Mucosa of rectum (tissue), 2 donors: ENCODE results near the gene POU5F1.

ENCODE experiments used
- H3K27ac ChIP-seq, 2 donors: one replicate each; pipeline ENCODE4 v1.7.0; 2013; ENCODE audit warnings: inconsistent platforms in 2 of 2, low read depth in 2 of 2, low read length in 2 of 2
- H3K27me3 ChIP-seq, 2 donors: one replicate each; pipeline ENCODE4 v1.7.0; 2013; ENCODE audit warnings: low read length in 2 of 2; ENCODE audit not compliant: control insufficient read depth in 2 of 2, insufficient read depth in 2 of 2
- H3K36me3 ChIP-seq, 2 donors: one replicate each; pipeline ENCODE4 v1.7.0; 2013; ENCODE audit warnings: low read length in 2 of 2; ENCODE audit not compliant: control insufficient read depth in 2 of 2, insufficient read depth in 2 of 2
- H3K4me1 ChIP-seq, 2 donors: one replicate each; pipeline ENCODE4 v1.7.0; 2013; ENCODE audit warnings: low read length in 2 of 2, mild to moderate bottlenecking in 1 of 2; ENCODE audit not compliant: control insufficient read depth in 2 of 2, insufficient read depth in 2 of 2
- H3K4me3 ChIP-seq, 2 donors: one replicate each; pipeline ENCODE4 v1.7.0; 2013; ENCODE audit warnings: low read length in 2 of 2
- H3K9ac ChIP-seq, 2 donors: one replicate each; pipeline ENCODE4 v1.7.0; 2013; ENCODE audit warnings: low read length in 2 of 2, low read depth in 1 of 2, mild to moderate bottlenecking in 1 of 2
- H3K9me3 ChIP-seq, 2 donors: one replicate each; pipeline ENCODE4 v1.7.0; 2013; ENCODE audit warnings: low read length in 2 of 2; ENCODE audit not compliant: control insufficient read depth in 2 of 2
- donor health status: healthy.
- donor health status: Normal muscosa, but diverticular disease.

POU5F1 gene

DNA sequence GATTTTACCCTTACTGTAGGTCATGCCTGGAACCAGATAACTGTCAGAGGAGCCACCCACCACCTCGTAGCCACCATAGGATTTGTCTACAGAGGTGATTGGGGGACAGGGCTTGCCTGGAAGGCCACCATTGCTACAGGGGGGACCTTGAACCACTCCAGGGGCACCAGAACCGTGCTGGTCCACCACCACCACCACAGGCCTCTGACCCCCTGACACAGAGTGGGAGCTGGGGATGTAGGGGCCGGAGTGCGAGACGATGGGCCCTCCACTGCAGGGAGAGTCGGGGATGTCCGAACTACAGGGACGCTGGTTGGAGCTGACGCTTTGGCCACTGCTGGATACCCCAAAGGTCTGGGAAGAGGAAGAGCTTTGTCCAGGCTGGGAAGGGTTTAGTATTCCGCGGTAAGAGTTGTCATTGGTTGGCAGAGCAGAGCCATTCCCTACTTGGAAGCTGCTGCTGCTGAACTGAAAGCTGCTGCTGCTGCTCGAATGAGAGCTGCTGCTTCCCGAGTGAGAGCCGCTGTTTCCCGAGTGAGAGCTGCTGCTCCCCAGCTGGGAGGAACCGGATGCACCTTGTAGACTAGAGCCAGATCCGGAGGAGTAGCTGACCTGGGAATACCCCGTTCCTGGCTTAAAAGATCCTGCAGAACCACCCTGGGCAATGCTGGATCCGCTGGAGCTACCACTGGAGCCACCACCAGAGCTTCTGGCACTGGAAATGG is 53.7 kb downstream of the POU5F1 start:
- Histone ChIP-seq H3K4me1 (peaks cover 10 to 12% of the 10 kb centered on the region in 2 donors), H3K9ac (no peak overlapping the region), H3K9me3 (no peaks in the 10 kb centered on the region), H3K36me3 (no peaks in the 10 kb centered on the region), H3K27me3 (peaks cover 0 to 3% of the 10 kb centered on the region in 2 donors), H3K4me3 (peak overlapping the region in 1 of 2 donors; percentile 41), H3K27ac (no peak overlapping the region)

GRCh38 chr6:31115941-31116560 is 54.4 kb downstream of the POU5F1 start:
- H3K36me3 ChIP-seq: no peaks in the 10 kb centered on the region
- no peak overlapping the region for H3K9ac ChIP-seq
- H3K27me3 ChIP-seq: peaks cover 0 to 3% of the 10 kb centered on the region in 2 donors
- H3K4me3 ChIP-seq: peak overlapping the region in 1 of 2 donors; percentile 60
- H3K4me1 ChIP-seq: peaks cover 10 to 12% of the 10 kb centered on the region in 2 donors
- H3K9me3 ChIP-seq: no peaks in the 10 kb centered on the region
- no peak overlapping the region for H3K27ac ChIP-seq

DNA sequence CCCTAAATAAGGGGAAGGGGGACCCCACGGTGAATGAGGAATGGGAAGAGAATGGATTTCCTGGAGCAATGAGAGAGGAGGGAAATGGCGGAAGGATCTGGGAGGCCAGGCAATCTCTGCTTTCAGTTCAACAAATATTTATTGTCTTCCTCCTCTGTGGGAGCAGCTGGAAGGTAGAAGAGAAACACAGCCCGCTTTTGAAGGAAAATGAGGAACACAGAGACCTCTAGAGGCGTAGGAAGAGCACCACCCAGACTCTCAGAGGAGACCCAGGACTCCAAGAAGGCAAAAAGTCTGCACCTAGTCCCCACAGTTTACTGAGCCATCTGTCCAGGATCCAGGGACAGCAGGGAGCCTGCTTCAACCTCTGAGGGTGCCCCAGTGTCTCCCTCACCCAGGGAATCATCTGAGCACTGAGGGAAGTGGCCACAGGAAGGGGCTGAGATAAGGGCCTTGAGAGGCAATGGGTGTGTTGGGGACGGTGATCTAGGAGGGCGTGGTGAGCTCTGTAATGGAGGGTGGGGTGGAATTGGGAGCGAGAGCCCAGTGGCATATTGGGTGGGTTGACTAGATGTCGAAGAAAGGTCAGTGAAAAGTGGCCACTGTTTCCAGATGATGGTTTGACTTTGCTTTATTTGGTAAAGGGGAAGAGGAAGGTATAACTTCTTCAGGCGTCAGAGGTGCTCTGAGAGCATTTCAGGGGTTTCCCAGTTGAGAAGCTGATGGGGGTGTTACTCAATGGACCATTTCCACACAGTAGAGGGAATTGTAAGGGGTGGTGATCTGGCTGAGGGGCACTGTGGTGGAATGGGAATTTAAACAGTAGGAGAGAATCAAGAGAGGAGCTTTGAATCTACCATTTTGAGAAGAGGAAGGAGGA is 55.3 kb downstream of the POU5F1 start:
- peaks cover 0 to 7% of the 10 kb centered on the region in 2 donors for H3K27me3 ChIP-seq
- peak overlapping the region; percentile 65 to 69 for H3K27ac ChIP-seq
- H3K9me3 ChIP-seq: no peaks in the 10 kb centered on the region
- peak overlapping the region; percentile 49 to 60 for H3K4me3 ChIP-seq
- H3K9ac ChIP-seq: peak overlapping the region; percentile 26 to 32
- H3K4me1 ChIP-seq: peaks cover 10 to 12% of the 10 kb centered on the region in 2 donors
- H3K36me3 ChIP-seq: no peaks in the 10 kb centered on the region

DNA sequence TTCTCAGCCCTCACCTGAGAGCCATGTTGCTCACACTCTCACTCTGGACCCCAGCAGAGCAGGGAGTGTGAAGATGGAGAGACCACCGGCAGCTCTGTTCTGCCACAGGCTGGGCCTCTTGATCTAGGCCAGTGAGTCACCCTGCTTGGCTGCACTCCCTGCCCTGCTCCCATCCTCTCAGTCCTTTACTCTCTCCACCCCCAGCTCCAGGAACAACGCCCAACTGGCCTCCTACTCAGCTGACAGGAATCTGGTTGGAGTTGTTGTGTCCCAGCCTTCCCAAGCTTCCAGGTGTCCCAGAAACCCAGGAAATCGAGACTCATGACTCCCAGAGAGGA is 56.0 kb downstream of the POU5F1 start, which contains the start of gene PSORS1C1:
Gene PSORS1C1 (plus strand): TSS at position 260 of the 338 bp plus-strand sequence. CDS start 14,833 bp downstream, outside the sequence.
- Histone ChIP-seq H3K4me1 (peaks cover 10 to 12% of the 10 kb centered on the region in 2 donors), H3K9ac (peak within 1 kb of the TSS; percentile 26 to 32)

More for the DNA sequence above, 56.0 kb downstream of the POU5F1 start, which contains the start of gene PSORS1C1:
- Histone ChIP-seq H3K9me3 (no peaks in the 10 kb centered on the region), H3K27me3 (peaks cover 0 to 9% of the 10 kb centered on the region in 2 donors), H3K4me3 (peak within 1 kb of the TSS; percentile 49 to 60), H3K27ac (peak within 1 kb of the TSS; percentile 65 to 69), H3K36me3 (no peaks in the 10 kb centered on the region)
